Smooth muscle cell (in vitro differentiated cells): Measurements from ENCODE around the gene ARPP21. TPM values are rescaled to one million over a fixed set of nuclear protein-coding genes. Genes with fewer than 3 reads are reported as not detected.
A peak's percentile ranks its signal among the peaks of the same experiment; 100 is the strongest.

Experiments
- DNase-seq: peaks from one replicate; lab custom pipeline; 2025; ENCODE audit not compliant: unreplicated experiment; lab: John Stamatoyannopoulos, UW
- H2AFZ ChIP-seq: fragments of 200-600 bp; sonication (generic); 2 replicates; pipeline ENCODE4 v1.6.0; 2016; ENCODE audit warnings: antibody characterized with exemption, low read depth, mild to moderate bottlenecking
- H3F3A ChIP-seq: fragments of 200-600 bp; sonication (generic); 2 replicates; pipeline ENCODE4 v1.6.0; 2017; ENCODE audit warnings: antibody characterized with exemption, low read depth
- H3K27ac ChIP-seq: fragments of 200-600 bp; sonication (generic); 2 replicates; pipeline ENCODE4 v1.5.1; 2016; ENCODE audit warnings: low read depth, mild to moderate bottlenecking
- H3K27me3 ChIP-seq: fragments of 200-600 bp; sonication (generic); 2 replicates; pipeline ENCODE4 v1.6.1; 2016; ENCODE audit warnings: low read depth, mild to moderate bottlenecking
- H3K36me3 ChIP-seq: fragments of 200-600 bp; sonication (generic); 2 replicates; pipeline ENCODE4 v1.5.1; 2016; ENCODE audit warnings: low read depth
- H3K4me1 ChIP-seq: fragments of 200-600 bp; sonication (generic); 2 replicates; pipeline ENCODE4 v1.5.1; 2016; ENCODE audit warnings: low read depth
- H3K4me2 ChIP-seq: fragments of 200-600 bp; sonication (generic); 2 replicates; pipeline ENCODE4 v1.6.0; 2016; ENCODE audit warnings: mild to moderate bottlenecking
- H3K4me3 ChIP-seq: fragments of 200-600 bp; sonication (generic); 2 replicates; pipeline ENCODE4 v1.5.1; 2016; ENCODE audit warnings: mild to moderate bottlenecking
- H3K79me2 ChIP-seq: fragments of 200-600 bp; sonication (generic); 2 replicates; pipeline ENCODE4 v1.6.0; 2016; ENCODE audit warnings: low read depth, mild to moderate bottlenecking
- H3K9ac ChIP-seq: fragments of 200-600 bp; sonication (generic); 2 replicates; pipeline ENCODE4 v1.6.0; 2016; ENCODE audit warnings: low read depth
- H3K9me3 ChIP-seq: fragments of 200-600 bp; sonication (generic); replicated peaks from 2 replicates; pipeline ENCODE4 v1.5.1; 2016; ENCODE audit warnings: low read depth
- H4K20me1 ChIP-seq: fragments of 200-600 bp; sonication (generic); 2 replicates; pipeline ENCODE4 v1.6.0; 2016; ENCODE audit warnings: low read depth
- CTCF ChIP-seq: fragments of 200-600 bp; sonication (generic); IDR thresholded peaks from 2 replicates; pipeline ENCODE4 v1.5.1; 2017; ENCODE audit warnings: borderline replicate concordance, mild to moderate bottlenecking, antibody characterized with exemption; ENCODE audit not compliant: insufficient read depth, poor library complexity, severe bottlenecking
- WGBS: methylation state at CpG from one replicate; pipeline ENCODE4 v1.1.7; 2016; ENCODE audit warnings: low lambda C conversion rate; 5-methylcytosine and 5-hydroxymethylcytosine counted together
- polyA plus RNA-seq: library from polyadenylated mRNA; unstranded; fragments of >200 nt; fragmentation: Nextera tagmentation; extraction: Ambion mirVana; gene quantifications from 2 replicates; pipeline ENCODE4 v1.2.1, GENCODE V29; 2016
- total RNA-seq: library from RNA; depleted of rRNA; stranded (reverse); fragments of >200 nt; gene quantifications from 2 replicates; pipeline ENCODE4 v1.2.3, GENCODE V29; 2014

The ARPP21 gene
- total and polyA plus RNA-seq, 2 experiments from 2014 or later: not detected

- Histone ChIP-seq H4K20me1 (no peaks in the 10 kb centered on the region), H3K36me3 (no peaks in the 10 kb centered on the region), H2AFZ (peak overlapping the region; percentile 28), H3K4me1 (no peaks in the 10 kb centered on the region), H3K79me2 (no peaks in the 10 kb centered on the region), H3K9me3 (no peaks in the 10 kb centered on the region), H3K4me3 (peak overlapping the region; percentile 49), H3K27me3 (peaks cover 89% of the 10 kb centered on the region), H3K9ac (no peak overlapping the region), H3F3A (no peaks in the 10 kb centered on the region), H3K27ac (no peak overlapping the region), H3K4me2 (peak overlapping the region; percentile 84)
- DNase-seq: no peak
- 57% methylated on average over 10 of the region's 10 CpGs for WGBS
- no peak for TF ChIP-seq CTCF
Measured at GRCh38 chr3:35640190-35641165, 1.2 kb downstream of the ARPP21 start.

GRCh38 chr3:35641331-35641730 is 2.0 kb downstream of the ARPP21 start:
- H3K36me3 ChIP-seq: no peaks in the 10 kb centered on the region
- TF ChIP-seq CTCF: no peak
- no peaks in the 10 kb centered on the region for H3F3A ChIP-seq
- H3K9ac ChIP-seq: no peak overlapping the region
- 91% methylated on average over 1 of the region's 1 CpG for WGBS
- no peak overlapping the region for H3K4me3 ChIP-seq
- H3K4me1 ChIP-seq: no peaks in the 10 kb centered on the region
- no peaks in the 10 kb centered on the region for H3K9me3 ChIP-seq
- peaks cover 83% of the 10 kb centered on the region for H3K27me3 ChIP-seq
- no peak overlapping the region for H2AFZ ChIP-seq
- H3K79me2 ChIP-seq: no peaks in the 10 kb centered on the region
- H4K20me1 ChIP-seq: no peaks in the 10 kb centered on the region
- DNase-seq: no peak
- H3K4me2 ChIP-seq: no peak overlapping the region
- no peak overlapping the region for H3K27ac ChIP-seq

DNA sequence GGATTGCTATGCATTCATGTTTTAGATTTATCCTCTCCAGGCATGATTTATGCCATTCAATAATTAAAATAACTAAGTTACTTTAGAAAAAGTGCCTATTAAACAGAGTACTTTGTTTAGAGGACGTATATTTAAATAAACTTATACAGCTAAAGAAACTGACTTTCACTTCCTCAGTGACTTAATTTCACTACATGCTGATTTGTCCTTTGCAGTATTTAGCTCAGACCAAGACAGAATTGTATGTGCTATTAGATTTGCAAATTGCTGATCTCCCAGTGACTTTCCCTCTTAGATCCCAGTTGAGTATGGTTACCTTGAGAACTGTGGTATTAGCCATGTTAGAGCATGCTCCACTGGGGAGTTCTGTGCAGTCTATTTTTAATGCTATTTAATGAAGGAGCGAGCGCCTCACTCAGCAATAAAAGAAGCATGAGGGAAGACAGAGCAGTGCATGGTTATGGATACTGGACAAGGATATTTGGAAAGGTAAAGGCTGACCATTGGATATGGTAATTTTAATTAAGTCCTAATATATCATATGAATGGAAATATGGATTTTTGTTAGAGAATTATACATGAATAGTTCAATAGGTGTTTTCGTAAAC is 2.7 kb downstream of the ARPP21 start:
- Histone ChIP-seq H4K20me1 (no peaks in the 10 kb centered on the region), H3K9ac (no peak overlapping the region), H2AFZ (no peak overlapping the region), H3K9me3 (no peaks in the 10 kb centered on the region), H3K4me3 (no peak overlapping the region), H3K36me3 (no peaks in the 10 kb centered on the region), H3F3A (no peaks in the 10 kb centered on the region), H3K79me2 (no peaks in the 10 kb centered on the region), H3K4me1 (no peaks in the 10 kb centered on the region), H3K27me3 (peaks cover 76% of the 10 kb centered on the region), H3K27ac (no peak overlapping the region), H3K4me2 (no peak overlapping the region)
- no peak for TF ChIP-seq CTCF
- WGBS: 88% methylated on average over 4 of the region's 4 CpGs
- DNase-seq: no peak
